ENCODE data around the gene MAPKAP1. TPM values are rescaled to one million over a fixed set of nuclear protein-coding genes. Genes with fewer than 3 reads are reported as not detected.
A peak's percentile ranks its signal among the peaks of the same experiment; 100 is the strongest.

The MAPKAP1 gene
- polyA plus RNA-seq, 3 donors: 61.0 to 79.8 (median 69.6) TPM

- no peak for DNase-seq
Measured at GRCh38 chr9:125648294-125648693, 58.7 kb downstream of the MAPKAP1 start.

GRCh38 chr9:125646621-125647100 lies 60.3 kb downstream of the MAPKAP1 start:
- DNase-seq: peak; percentile 27

GRCh38 chr9:125646217-125646616 lies 60.8 kb downstream of the MAPKAP1 start:
- DNase-seq: no peak

GRCh38 chr9:125644819-125645507 lies 62.0 kb downstream of the MAPKAP1 start:
- DNase-seq: no peak

- no peak for DNase-seq
Measured at GRCh38 chr9:125642311-125642710, 64.7 kb downstream of the MAPKAP1 start.

- no peak for DNase-seq
Measured at GRCh38 chr9:125639057-125639456, 68.0 kb downstream of the MAPKAP1 start.

- DNase-seq: no peak
Measured at GRCh38 chr9:125638239-125639045, 68.6 kb downstream of the MAPKAP1 start.

- no peak for DNase-seq
Measured at GRCh38 chr9:125637241-125637640, 69.8 kb downstream of the MAPKAP1 start.

GRCh38 chr9:125635888-125636287 lies 71.1 kb downstream of the MAPKAP1 start:
- no peak for DNase-seq

- DNase-seq: no peak
Measured at GRCh38 chr9:125634040-125634717, 72.8 kb downstream of the MAPKAP1 start.

GRCh38 chr9:125633116-125633745 lies 73.8 kb downstream of the MAPKAP1 start:
- DNase-seq: no peak

- no peak for DNase-seq
Measured at GRCh38 chr9:125632321-125633115, 74.5 kb downstream of the MAPKAP1 start.

- peak; percentile 28 for DNase-seq
Measured at GRCh38 chr9:125631391-125632085, 75.5 kb downstream of the MAPKAP1 start.

- no peak for DNase-seq
Measured at GRCh38 chr9:125630436-125630835, 76.6 kb downstream of the MAPKAP1 start.

GRCh38 chr9:125629446-125629845 lies 77.6 kb downstream of the MAPKAP1 start:
- no peak for DNase-seq

- DNase-seq: no peak
Measured at GRCh38 chr9:125626187-125626586, 80.8 kb downstream of the MAPKAP1 start.

- no peak for DNase-seq
Measured at GRCh38 chr9:125621170-125621569, 85.8 kb downstream of the MAPKAP1 start.

GRCh38 chr9:125620216-125620615 lies 86.8 kb downstream of the MAPKAP1 start:
- no peak for DNase-seq

GRCh38 chr9:125617087-125617486 lies 89.9 kb downstream of the MAPKAP1 start:
- DNase-seq: no peak

- DNase-seq: no peak
Measured at GRCh38 chr9:125613141-125613540, 93.9 kb downstream of the MAPKAP1 start.

GRCh38 chr9:125612616-125613015 lies 94.4 kb downstream of the MAPKAP1 start:
- DNase-seq: no peak

Measured in renal pelvis (tissue), 4 donors.